SK-N-SH (cell line): Measurements from ENCODE around the gene EMP1. TPM values are rescaled to one million over a fixed set of nuclear protein-coding genes. Genes with fewer than 3 reads are reported as not detected.

Experiments
- CTCF ChIA-PET: fragments of 300-600, 350-600 bp; formaldehyde crosslinking; extraction: SDS; loops from one replicate; lab custom pipeline; 2021; lab: Yijun Ruan, JAX
- POLR2A ChIA-PET: fragments of 350-600 bp; sonication (Branson Sonifier 250); formaldehyde crosslinking; extraction: SDS; loops from one replicate; lab custom pipeline; 2020; ENCODE audit warnings: antibody characterized with exemption, inconsistent platforms; lab: Yijun Ruan, JAX
- DNase-seq: peaks from one replicate; pipeline ENCODE4 v3.0.0; 2012
- H2AFZ ChIP-seq: fragments of 200-600 bp; sonication (generic); 2 replicates; pipeline ENCODE4 v1.8.1; 2016; ENCODE audit warnings: antibody characterized with exemption, mild to moderate bottlenecking, low read depth
- H3F3A ChIP-seq: fragments of 200-600 bp; sonication (generic); replicated peaks from 2 replicates; pipeline ENCODE3; 2016; ENCODE audit warnings: antibody characterized with exemption, mild to moderate bottlenecking; ENCODE audit not compliant: insufficient read depth
- H3K27ac ChIP-seq, 2 experiments: fragments of 200-500 bp in 1 of 2; fragments of 200-600 bp in 1 of 2; sonication (Bioruptor generic) in 1 of 2; sonication (generic), shearing (Covaris generic) in 1 of 2; 2 replicates each; pipeline versions ENCODE4 v1.5.1 to v1.6.1; 2014 to 2016; ENCODE audit warnings: low read depth in 2 of 2, inconsistent platforms in 1 of 2, low read length in 1 of 2, mild to moderate bottlenecking in 1 of 2, mixed read lengths in 1 of 2
- H3K27me3 ChIP-seq: fragments of 200-600 bp; sonication (generic), shearing (Covaris generic); 2 replicates; pipeline ENCODE4 v1.6.1; 2016; ENCODE audit warnings: mixed run types; ENCODE audit not compliant: insufficient read depth
- H3K36me3 ChIP-seq, 2 experiments: fragments of 200-500 bp in 1 of 2; fragments of 200-600 bp in 1 of 2; sonication (Bioruptor generic) in 1 of 2; sonication (generic) in 1 of 2; replicated peaks in 1 of 2; 2 replicates each; pipeline versions ENCODE3 to v1.5.1; 2014 to 2016; ENCODE audit warnings: low read length in 1 of 2, mild to moderate bottlenecking in 1 of 2; ENCODE audit not compliant: insufficient read depth in 2 of 2, control insufficient read depth in 1 of 2
- H3K4me1 ChIP-seq, 2 experiments: fragments of 200-500 bp in 1 of 2; fragments of 200-600 bp in 1 of 2; sonication (Bioruptor generic) in 1 of 2; sonication (generic), shearing (Covaris generic) in 1 of 2; 2 replicates each; pipeline versions ENCODE4 v1.5.1 to v1.6.1; 2014 to 2016; ENCODE audit warnings: low read depth in 1 of 2, low read length in 1 of 2, mixed run types in 1 of 2; ENCODE audit not compliant: insufficient read depth in 2 of 2, control insufficient read depth in 1 of 2
- H3K4me2 ChIP-seq: fragments of 200-600 bp; sonication (generic), shearing (Covaris generic); 2 replicates; pipeline ENCODE4 v1.6.1; 2017; ENCODE audit warnings: mixed run types
- H3K4me3 ChIP-seq, 2 experiments: fragments of 200-500 bp in 1 of 2; fragments of 200-600 bp in 1 of 2; sonication (Bioruptor generic) in 1 of 2; sonication (generic), shearing (Covaris generic) in 1 of 2; 2 replicates each; pipeline versions ENCODE4 v1.5.1 to v1.8.1; 2014 to 2016; ENCODE audit warnings: low read depth in 2 of 2, inconsistent platforms in 1 of 2, low read length in 1 of 2, mild to moderate bottlenecking in 1 of 2, mixed read lengths in 1 of 2, moderate library complexity in 1 of 2
- H3K79me2 ChIP-seq: fragments of 200-600 bp; sonication (generic); 2 replicates; pipeline ENCODE4 v1.8.1; 2017; ENCODE audit warnings: mild to moderate bottlenecking; ENCODE audit not compliant: insufficient read depth
- H3K9ac ChIP-seq: fragments of 200-600 bp; sonication (generic); 2 replicates; pipeline ENCODE4 v1.6.1; 2017; ENCODE audit warnings: mixed run types
- H3K9me2 ChIP-seq: fragments of 200-600 bp; sonication (generic); 2 replicates; pipeline ENCODE4 v1.6.1; 2017; ENCODE audit warnings: mixed run types
- H3K9me3 ChIP-seq: fragments of 200-600 bp; sonication (generic); 2 replicates; pipeline ENCODE4 v1.6.1; 2017; ENCODE audit warnings: mixed run types, mild to moderate bottlenecking, moderate library complexity
- H4K20me1 ChIP-seq: fragments of 200-600 bp; sonication (generic); 2 replicates; pipeline ENCODE4 v1.6.1; 2017; ENCODE audit warnings: mild to moderate bottlenecking, mixed run types; ENCODE audit not compliant: insufficient read depth
- CHD2 ChIP-seq: fragments of 150-350 bp; IDR thresholded peaks from 2 replicates; pipeline ENCODE4 v1.6.1; 2018; ENCODE audit warnings: low read length; ENCODE audit not compliant: partially characterized antibody
- CTCF ChIP-seq: fragments of 200-600 bp; sonication (generic); IDR thresholded peaks from 2 replicates; pipeline ENCODE4 v1.6.1; 2017; ENCODE audit warnings: antibody characterized with exemption, mild to moderate bottlenecking, moderate library complexity
- ELF1 ChIP-seq: IDR thresholded peaks from 2 replicates; pipeline ENCODE4 v1.4.0; 2012
- EP300 ChIP-seq, 2 experiments: IDR thresholded peaks; 2 replicates each; pipeline versions ENCODE4 v1.4.0 to v1.6.1; 2012; ENCODE audit warnings: borderline replicate concordance in 1 of 2, low read depth in 1 of 2, low read length in 1 of 2
- FOXJ3 ChIP-seq: sonication (generic); formaldehyde crosslinking; IDR thresholded peaks from 2 replicates; pipeline ENCODE4 v1.5.1; 2020; ENCODE audit warnings: mild to moderate bottlenecking, missing genetic modification reagents
- JUND ChIP-seq: IDR thresholded peaks from 2 replicates; pipeline ENCODE4 v1.4.0; 2012
- MEF2A ChIP-seq: IDR thresholded peaks from 2 replicates; pipeline ENCODE4 v1.4.0; 2012; ENCODE audit warnings: low read depth, borderline replicate concordance
- NRF1 ChIP-seq: IDR thresholded peaks from 2 replicates; pipeline ENCODE4 v1.6.1; 2012; ENCODE audit warnings: low read depth, mild to moderate bottlenecking, low read length
- PBX3 ChIP-seq: IDR thresholded peaks from 2 replicates; pipeline ENCODE4; 2012
- POLR2AphosphoS5 ChIP-seq: IDR thresholded peaks from 2 replicates; pipeline ENCODE4 v1.6.1; 2012; ENCODE audit warnings: low read depth, low read length
- RAD21 ChIP-seq: IDR thresholded peaks from 2 replicates; pipeline ENCODE4 v1.6.1; 2012; ENCODE audit warnings: mild to moderate bottlenecking, low read length
- RCOR1 ChIP-seq: fragments of 150-350 bp; IDR thresholded peaks from 2 replicates; pipeline ENCODE4 v1.6.1; 2017; ENCODE audit warnings: antibody characterized with exemption, low read length
- REST ChIP-seq: IDR thresholded peaks from 2 replicates; pipeline ENCODE4 v1.6.1; 2012; ENCODE audit warnings: mild to moderate bottlenecking, low read depth, low read length, moderate library complexity
- RXRA ChIP-seq: IDR thresholded peaks from 2 replicates; pipeline ENCODE4 v1.4.0; 2012; ENCODE audit warnings: low read depth, mild to moderate bottlenecking, borderline replicate concordance
- SIN3A ChIP-seq: IDR thresholded peaks from 2 replicates; pipeline ENCODE4 v1.6.1; 2012; ENCODE audit warnings: low read depth, mild to moderate bottlenecking, low read length, moderate library complexity, borderline replicate concordance
- TEAD4 ChIP-seq: IDR thresholded peaks from 2 replicates; pipeline ENCODE4 v1.4.0; 2012; ENCODE audit warnings: mild to moderate bottlenecking, borderline replicate concordance; ENCODE audit not compliant: insufficient read depth
- USF2 ChIP-seq: fragments of 150-350 bp; IDR thresholded peaks from 2 replicates; pipeline ENCODE4 v1.6.1; 2017; ENCODE audit warnings: antibody characterized with exemption, low read length, low read depth, borderline replicate concordance
- WGBS: methylation state at CpG from one replicate; pipeline ENCODE4 v1.1.6; 2017; ENCODE audit warnings: low lambda C conversion rate; 5-methylcytosine and 5-hydroxymethylcytosine counted together
- polyA plus RNA-seq, 3 experiments: library from polyadenylated mRNA; depleted of rRNA; stranded (reverse); fragments of >200 nt; gene quantifications; 2 replicates each; pipeline ENCODE4 v1.2.3, GENCODE V29; 2012

Gene EMP1
- polyA plus RNA-seq, 1 of the 3 experiments (the other 2 are of a cell fraction), result 67.4 TPM

- Histone ChIP-seq H3K27me3 (no peaks in the 10 kb centered on the region), H3K4me1 (no peaks in the 10 kb centered on the region), H2AFZ (no peak overlapping the region), H3K4me3 (no peak overlapping the region), H3K36me3 (no peaks in the 10 kb centered on the region), H3K79me2 (no peaks in the 10 kb centered on the region), H3K9me2 (no peaks in the 10 kb centered on the region), H3K9ac (no peak overlapping the region), H3K4me2 (no peak overlapping the region), H3F3A (no peaks in the 10 kb centered on the region), H4K20me1 (no peaks in the 10 kb centered on the region), H3K9me3 (no peaks in the 10 kb centered on the region)
- WGBS, result 67% methylated on average over 7 of the region's 7 CpGs
- CTCF ChIA-PET, result interaction anchor here (1.7 kb wide), 1 partner anchor 18 kb away, joined by 6 read pairs; no protein-coding TSS in a partner anchor
- DNase-seq, result no peak
- TF ChIP-seq CTCF (no peak), POLR2AphosphoS5 (no peak), PBX3 (no peak), RAD21 (no peak), USF2 (no peak), JUND (no peak)
- TF ChIP-seq, all 33 proteins: peak for 0
- POLR2A ChIA-PET, result no interaction called here
- no peak overlapping the region for H3K27ac ChIP-seq
These were observed 41.7 kb downstream of the EMP1 start for GRCh38 chr12:13238204-13238603.

GRCh38 chr12:13241833-13242488 lies 45.4 kb downstream of the EMP1 start:
- Histone ChIP-seq H4K20me1 (no peaks in the 10 kb centered on the region), H3F3A (no peaks in the 10 kb centered on the region), H3K27me3 (no peaks in the 10 kb centered on the region; the same call in 1 of the 2 replicates), H3K9ac (no peak overlapping the region), H3K9me3 (no peaks in the 10 kb centered on the region), H3K79me2 (no peaks in the 10 kb centered on the region), H3K36me3 (no peaks in the 10 kb centered on the region), H3K4me3 (no peak overlapping the region), H3K4me2 (no peak overlapping the region), H2AFZ (no peak overlapping the region), H3K4me1 (no peaks in the 10 kb centered on the region), H3K27ac (no peak overlapping the region), H3K9me2 (no peaks in the 10 kb centered on the region)
- 66% methylated on average over 2 of the region's 2 CpGs for WGBS
- POLR2A ChIA-PET, result no interaction called here
- CTCF ChIA-PET, result interaction anchor here (1.2 to 1.6 kb wide), 2 partner anchors 14 to 36 kb away, joined by 4 to 5 read pairs; no protein-coding TSS in a partner anchor
- no peak for DNase-seq
- TF ChIP-seq RAD21 (no peak), MEF2A (no peak), RXRA (no peak), NRF1 (no peak), SIN3A (no peak), RCOR1 (no peak), CTCF (no peak), ELF1 (no peak), FOXJ3 (CRISPR knock-in tag) (no peak), CHD2 (no peak), EP300 (IDR thresholded peaks at IDR 0.05; ENCODE audit: borderline replicate concordance in 1 of 2, low read depth in 1 of 2, low read length in 1 of 2) (no peak), REST (no peak), TEAD4 (no peak)
